HG02884 (cell line): ENCODE results near the gene CCSER2.
"Not testable (repeated sequence)": the region's sequence is repeated elsewhere in the genome, so short reads cannot be mapped to it uniquely, and the experiment has no call there.

Experiments
- ATAC-seq: cut with Tn5 transposase; IDR thresholded peaks from one replicate; pipeline ENCODE4 v1.9.1; 2021; ENCODE audit warnings: mild to moderate bottlenecking, moderate library complexity; ENCODE audit not compliant: unreplicated experiment

The CCSER2 gene

DNA sequence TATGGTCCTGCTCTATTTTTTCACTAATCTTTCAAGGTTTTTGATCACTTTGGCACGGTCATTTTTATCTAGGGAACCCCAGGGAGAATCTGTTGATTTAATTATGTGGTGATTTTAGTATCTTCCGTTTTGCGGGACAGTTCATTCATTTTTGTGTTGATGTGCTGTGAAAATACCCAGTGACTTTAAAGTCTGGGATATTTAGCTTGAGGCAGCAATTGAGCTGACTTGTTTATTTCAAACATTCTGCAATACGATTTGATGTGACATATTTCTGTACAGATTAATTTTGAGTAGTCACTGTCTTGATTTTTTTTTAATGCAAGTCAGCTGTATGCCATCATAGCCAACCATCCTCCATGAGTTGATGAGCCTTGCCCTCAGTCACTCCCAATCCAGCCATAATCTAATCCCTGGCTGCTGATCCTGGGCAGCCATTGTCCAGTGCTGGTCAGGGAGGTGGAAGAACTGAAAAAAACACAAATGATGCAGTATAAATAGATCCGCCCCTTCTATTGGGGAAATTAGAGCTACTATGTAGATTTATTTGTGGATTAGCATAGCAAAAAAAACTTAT, 183.4 kb downstream of the CCSER2 start:
- no peak for ATAC-seq

DNA sequence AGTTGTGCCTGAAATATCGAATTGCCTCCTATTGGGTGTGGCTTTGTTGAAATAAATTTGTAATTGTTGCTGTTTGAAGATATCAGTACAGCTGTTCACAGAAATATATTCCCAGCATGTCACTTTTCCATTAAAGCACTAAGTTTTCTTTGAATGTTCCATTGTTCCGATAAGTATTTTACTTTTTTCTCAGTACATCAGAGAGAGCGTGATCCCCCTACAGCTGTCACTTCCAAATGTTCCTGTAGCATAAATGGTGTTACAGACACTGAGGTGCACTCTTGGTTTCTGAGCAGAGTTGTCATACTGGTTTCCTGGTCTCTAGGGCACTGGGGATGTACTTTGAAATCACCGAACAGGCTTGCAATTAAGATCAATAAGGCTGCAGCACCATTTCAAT, 189.2 kb downstream of the CCSER2 start:
- no peak for ATAC-seq

DNA sequence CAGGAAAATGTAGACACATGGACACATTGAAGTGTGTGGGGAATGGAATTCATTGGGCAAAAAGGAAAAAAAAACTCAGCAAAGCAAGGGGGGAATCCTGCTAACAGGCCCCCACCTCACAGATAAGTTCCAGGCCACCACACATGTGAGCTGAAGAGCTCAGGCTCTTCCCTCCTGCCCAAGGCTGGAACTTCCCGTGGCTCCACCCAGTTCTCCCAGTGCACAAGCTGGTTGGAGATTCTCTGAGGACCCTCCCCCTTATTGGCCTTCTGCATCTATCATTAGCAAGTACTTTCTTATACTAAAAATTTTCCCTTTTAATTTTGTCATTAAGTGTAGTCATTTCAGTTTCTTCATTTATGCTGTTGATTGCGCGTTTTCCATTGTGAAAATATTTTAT, 190.8 kb downstream of the CCSER2 start:
- ATAC-seq, result no peak

DNA sequence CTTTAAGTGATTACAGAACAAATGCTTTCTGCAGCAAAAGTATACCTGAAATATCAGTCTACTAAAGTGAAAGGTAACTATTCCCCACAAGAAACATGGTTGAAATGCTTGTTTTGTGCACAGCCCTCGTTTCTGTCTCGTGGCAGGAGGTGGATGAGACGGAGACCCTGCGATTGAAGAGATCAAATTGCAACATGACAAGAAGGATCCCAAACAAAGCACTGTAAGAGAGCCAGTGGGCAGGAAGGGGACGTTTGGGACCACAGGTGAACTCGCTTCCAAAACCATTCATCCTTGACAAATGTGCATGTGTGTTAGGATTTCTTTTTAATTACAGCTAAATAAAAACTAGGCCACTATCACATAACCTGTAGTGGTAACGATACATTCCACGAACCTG, 192.6 kb downstream of the CCSER2 start:
- no peak for ATAC-seq

DNA sequence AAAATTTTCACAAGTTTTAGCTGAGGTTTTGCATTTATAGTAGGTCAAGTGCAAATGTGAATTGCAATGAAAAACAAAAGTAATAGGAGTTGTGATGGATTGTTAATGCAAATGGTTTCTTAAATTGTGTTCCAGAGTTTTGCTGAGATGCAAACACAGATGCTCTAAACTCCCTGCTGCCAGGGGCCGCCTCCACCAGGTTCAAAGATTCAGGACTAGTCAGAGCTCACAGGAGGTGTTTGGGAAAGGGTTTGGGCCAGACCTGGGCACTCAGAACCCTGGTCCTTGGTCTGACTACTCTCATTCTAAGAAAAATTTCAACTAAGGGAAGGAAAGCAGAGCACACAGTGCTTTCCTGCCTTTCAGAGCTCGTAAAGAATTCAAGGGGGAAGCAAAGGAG, 193.1 kb downstream of the CCSER2 start:
- no peak for ATAC-seq

GRCh38 chr10:84522612-84523462, 194.4 kb downstream of the CCSER2 start:
- ATAC-seq, result no peak

- ATAC-seq, result no peak
These were observed 195.1 kb downstream of the CCSER2 start for GRCh38 chr10:84523526-84523925.

DNA sequence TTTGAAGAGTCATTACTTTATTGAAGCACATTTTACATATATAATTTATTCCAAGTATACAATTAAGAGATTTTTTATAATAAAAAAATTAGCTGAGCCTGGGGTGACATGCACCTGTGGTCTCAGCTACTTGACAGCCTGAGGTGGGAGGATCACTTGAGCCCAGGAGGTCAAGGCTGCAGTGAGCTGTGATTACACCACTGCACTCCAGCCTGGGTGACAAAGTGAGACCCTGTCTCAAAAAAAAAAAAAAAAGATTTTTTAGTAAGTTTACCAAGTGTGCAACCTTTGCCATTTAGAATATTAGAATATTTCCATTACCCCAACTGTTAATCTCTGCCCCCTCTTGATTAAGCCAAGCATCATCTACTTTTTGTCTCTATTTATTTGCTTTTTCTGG, 196.0 kb downstream of the CCSER2 start:
- no peak for ATAC-seq

DNA sequence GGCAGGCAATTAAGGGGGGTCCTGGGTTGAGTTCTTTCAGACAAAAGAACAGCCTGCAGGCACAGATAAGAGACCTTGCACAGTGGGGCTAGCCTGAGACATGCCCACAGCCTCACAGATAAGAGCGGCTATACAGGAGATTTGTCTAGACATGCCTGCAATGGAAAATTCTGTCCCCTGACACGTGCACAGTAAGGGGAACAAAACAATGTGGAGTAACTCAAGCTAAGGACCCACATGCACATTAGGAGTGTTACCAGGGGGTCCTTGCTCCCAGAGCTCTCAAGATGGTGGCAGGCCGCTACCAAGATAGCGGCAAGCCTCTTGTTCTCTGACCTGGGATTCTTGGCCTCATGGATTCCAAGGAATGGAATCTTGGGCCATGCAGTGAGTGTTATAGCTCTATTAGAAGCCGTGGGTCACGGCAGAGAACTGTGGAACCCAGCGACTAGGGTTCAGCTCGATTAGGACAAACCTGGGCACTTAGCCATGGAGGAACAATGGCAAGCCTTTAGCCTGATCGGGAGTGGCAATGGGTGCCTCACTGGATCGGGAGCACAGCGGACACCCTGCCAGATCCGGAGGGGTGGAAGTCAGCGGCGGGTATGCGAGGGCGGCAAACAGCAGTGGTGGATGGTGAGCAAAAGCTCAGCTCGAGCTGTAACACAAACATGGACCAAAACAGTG, 196.9 kb downstream of the CCSER2 start:
- no peak for ATAC-seq

DNA sequence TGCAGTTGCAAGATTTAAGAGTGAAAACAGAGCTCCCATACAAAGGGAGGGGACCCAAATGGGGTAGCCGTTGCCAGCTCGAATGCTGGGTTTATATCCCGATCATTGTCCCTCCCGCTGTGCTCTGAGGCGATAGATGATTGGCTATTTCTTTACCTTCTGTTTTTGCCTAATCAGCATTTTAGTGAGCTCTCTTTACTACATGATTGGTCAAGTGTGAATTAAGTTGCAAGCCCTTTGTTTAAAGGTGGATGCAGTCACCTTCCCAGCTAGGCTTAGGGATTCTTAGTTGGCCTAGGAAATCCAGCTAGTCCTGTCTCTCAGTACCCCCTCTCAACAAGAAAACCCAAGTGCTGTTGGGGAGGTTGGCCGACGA, 197.4 kb downstream of the CCSER2 start:
- not testable (repeated sequence) for ATAC-seq

DNA sequence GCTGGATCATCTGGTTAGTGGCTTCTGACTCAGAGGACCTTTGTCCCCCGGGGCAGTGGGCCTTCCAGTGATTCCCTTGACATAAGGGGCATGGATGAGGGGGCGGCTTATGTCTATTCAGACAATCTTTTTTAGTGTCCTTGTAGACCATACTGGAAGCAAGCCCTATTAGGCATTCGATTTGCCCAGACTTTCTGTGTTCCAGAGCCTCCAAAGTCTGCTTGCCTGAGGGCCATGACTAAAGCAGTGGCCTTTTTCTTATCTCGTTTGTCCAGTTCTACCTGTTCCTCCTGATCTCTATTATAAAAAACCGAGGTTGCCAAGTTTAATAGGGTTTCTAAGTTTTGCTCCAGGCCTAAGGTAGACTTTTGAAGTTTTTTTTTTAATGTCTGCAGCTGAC, 199.0 kb downstream of the CCSER2 start:
- ATAC-seq, result not testable (repeated sequence)

GRCh38 chr10:84528526-84528925, 200.1 kb downstream of the CCSER2 start:
- not testable (repeated sequence) for ATAC-seq

DNA sequence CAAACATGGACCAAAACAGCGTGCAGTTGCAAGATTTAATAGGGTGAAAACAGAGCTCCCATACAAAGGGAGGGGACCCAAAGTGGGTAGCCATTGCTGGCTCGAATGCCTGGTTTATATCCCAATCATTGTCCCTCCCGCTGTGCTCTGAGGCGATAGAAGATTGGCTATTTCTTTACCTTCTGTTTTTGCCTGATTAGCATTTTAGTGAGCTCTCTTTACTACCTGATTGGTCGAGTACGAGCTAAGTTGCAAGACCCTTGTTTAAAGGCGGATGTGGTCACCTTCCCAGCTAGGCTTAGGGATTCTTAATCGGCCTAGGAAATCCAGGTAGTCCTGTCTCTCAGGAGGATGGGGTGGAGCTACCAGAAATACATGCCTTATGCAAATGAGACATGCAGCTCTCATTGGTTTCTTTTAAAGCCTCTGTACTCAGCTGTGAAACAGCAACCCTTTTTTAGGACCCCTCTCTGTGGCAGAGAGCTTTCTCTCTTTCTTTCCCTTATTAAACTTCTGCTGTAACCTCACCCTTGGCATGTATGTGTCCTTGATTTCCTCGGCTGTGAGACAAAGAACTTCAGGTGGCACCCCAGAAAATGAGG, 202.4 kb downstream of the CCSER2 start:
- no peak for ATAC-seq

DNA sequence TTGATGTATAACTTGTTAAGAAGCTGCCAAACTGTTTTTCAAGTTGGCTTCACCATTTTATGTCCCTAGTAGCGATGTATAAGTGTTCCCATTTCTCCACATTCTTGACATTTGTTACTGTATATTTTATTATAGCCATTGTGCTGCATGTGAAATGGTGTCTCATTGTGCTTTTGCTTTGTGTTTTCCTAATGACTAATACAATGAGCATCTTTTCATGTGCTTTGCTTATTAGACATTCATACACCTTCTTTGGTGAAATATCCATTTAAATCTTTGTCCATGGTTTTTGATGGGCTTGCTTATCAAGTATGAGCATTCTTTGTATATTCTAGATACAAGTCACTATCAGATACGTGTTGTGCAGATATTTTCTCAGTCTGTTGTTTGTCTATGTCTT, 203.0 kb downstream of the CCSER2 start:
- ATAC-seq, result no peak

- no peak for ATAC-seq
These were observed 205.8 kb downstream of the CCSER2 start for GRCh38 chr10:84534168-84534567.

DNA sequence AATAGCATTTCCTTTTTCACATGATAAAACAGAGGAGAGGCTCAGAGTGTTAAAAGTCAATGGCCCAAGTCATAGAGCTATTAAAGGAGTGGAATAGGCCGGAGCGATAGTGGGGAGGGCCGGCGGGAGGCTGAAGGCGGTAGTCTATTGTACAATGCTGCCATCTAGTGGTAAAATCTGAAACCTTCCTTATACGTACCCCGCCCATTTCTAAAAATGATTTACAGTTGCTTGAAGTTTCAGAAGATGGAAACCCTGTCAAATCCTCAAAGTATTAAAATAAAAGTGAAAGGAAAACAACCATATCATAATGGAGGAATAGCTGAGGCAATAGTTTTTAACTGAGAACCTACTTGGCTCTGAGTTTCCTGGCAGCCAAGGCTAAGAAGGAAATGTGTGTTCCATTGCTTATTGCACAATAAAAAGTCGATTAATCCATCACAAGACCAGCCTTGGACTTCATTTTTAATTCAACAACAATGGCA, 209.1 kb downstream of the CCSER2 start:
- peak; percentile 76 for ATAC-seq

DNA sequence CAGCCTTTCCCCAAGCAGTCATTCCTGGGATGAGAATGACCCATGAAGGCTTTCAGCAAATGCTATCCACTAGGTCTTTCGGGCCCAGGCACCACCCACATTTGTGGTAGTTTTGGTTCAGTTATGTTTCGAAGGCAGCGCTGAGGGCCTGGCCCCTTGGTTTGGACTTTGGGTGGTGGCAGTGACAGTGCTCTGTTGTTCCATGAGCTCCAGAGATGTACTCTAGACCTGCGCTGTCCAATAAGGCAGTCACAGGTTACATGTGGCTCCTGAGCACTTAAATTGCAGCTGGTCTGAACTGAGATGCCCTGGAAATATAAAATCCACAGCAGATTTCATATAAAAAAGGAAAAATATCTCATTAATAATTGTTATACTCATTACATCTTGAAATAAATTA, 209.6 kb downstream of the CCSER2 start:
- ATAC-seq, result no peak

GRCh38 chr10:84539216-84539615, 210.8 kb downstream of the CCSER2 start:
- no peak for ATAC-seq

DNA sequence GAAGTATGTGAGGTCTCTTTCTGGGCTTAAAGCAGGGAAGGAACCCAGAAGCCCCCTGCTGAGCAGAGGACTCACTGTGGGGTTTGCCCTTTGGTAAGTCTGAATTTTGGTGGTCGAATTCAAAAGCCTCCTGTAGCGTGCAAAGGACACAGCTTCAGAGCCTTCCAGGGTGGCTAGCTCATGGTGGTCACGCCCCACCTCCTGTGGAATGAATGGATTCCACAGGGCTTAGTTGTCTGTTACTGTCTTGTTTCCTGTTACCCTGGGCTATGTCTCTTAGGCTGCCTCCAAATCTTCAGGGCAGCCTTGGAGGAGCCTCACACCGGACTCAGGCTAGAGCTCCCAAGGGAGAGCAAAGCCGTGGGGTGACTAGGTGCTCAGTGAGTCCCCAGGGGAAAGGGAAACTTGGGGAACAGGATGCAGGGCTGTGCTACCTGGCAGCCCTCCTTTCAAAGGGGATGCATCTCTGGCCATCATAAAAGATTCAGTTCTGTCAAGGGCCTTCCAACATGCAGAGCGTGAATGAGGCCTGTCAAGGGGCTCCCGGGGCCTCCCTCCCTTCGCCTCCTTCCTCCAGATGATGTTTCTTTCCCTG, 211.7 kb downstream of the CCSER2 start:
- peak; percentile 8 for ATAC-seq

GRCh38 chr10:84540617-84541288, 212.4 kb downstream of the CCSER2 start:
- ATAC-seq, result peak; percentile 79

DNA sequence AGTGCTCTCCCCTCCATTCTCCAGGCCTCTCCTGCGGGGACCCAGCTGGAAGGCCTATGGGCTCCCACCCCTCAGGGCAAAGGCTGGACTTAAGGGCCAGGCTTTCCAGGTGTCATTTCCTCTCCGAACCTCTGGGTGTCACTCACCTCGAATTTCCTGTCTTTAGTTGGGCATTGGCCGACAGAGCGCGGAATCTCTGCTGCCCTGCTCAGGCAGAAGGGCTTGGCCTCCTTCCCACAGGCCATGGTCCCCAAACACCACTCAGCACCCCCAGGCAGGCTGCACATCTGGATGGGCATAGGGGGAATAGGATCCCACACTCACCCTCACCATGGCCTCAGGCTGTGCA, 212.9 kb downstream of the CCSER2 start:
- ATAC-seq, result no peak
